Central memory CD4-positive, alpha-beta T cell (primary cell): ENCODE measurements around the gene SPOCK3.
"Not testable (repeated sequence)": the region's sequence is repeated elsewhere in the genome, so short reads cannot be mapped to it uniquely, and the experiment has no call there.

Source experiments
- DNase-seq: peaks from one replicate; pipeline ENCODE4 v3.0.0; 2022

SPOCK3 gene

GRCh38 chr4:167031534-167032156 is 202.6 kb downstream of the SPOCK3 start:
- no peak for DNase-seq

- no peak for DNase-seq
Measured at GRCh38 chr4:167028976-167029375, 205.3 kb downstream of the SPOCK3 start.

GRCh38 chr4:167025670-167026069 is 208.6 kb downstream of the SPOCK3 start:
- no peak for DNase-seq

- no peak for DNase-seq
Measured at GRCh38 chr4:167023364-167023925, 210.8 kb downstream of the SPOCK3 start.

GRCh38 chr4:167021545-167022155 is 212.6 kb downstream of the SPOCK3 start:
- DNase-seq: peak; percentile 7

- DNase-seq: no peak
Measured at GRCh38 chr4:167020410-167020809, 213.9 kb downstream of the SPOCK3 start.

- no peak for DNase-seq
Measured at GRCh38 chr4:167014944-167015343, 219.3 kb downstream of the SPOCK3 start.

GRCh38 chr4:167003326-167003725 is 231.0 kb downstream of the SPOCK3 start:
- DNase-seq: no peak

GRCh38 chr4:167000141-167000852 is 234.0 kb downstream of the SPOCK3 start:
- no peak for DNase-seq

GRCh38 chr4:166996216-166996615 is 238.1 kb downstream of the SPOCK3 start:
- no peak for DNase-seq

GRCh38 chr4:166994686-166995085 is 239.6 kb downstream of the SPOCK3 start:
- DNase-seq: no peak

- no peak for DNase-seq
Measured at GRCh38 chr4:166991006-166991561, 243.2 kb downstream of the SPOCK3 start.

- DNase-seq: no peak
Measured at GRCh38 chr4:166989886-166990285, 244.4 kb downstream of the SPOCK3 start.

- no peak for DNase-seq
Measured at GRCh38 chr4:166987026-166987425, 247.3 kb downstream of the SPOCK3 start.

- no peak for DNase-seq
Measured at GRCh38 chr4:166981847-166982246, 252.4 kb downstream of the SPOCK3 start.

GRCh38 chr4:166980419-166980818 is 253.9 kb downstream of the SPOCK3 start:
- DNase-seq: no peak

- DNase-seq: no peak
Measured at GRCh38 chr4:166977596-166977995, 256.7 kb downstream of the SPOCK3 start.

GRCh38 chr4:166972071-166972470 is 262.2 kb downstream of the SPOCK3 start:
- no peak for DNase-seq

- not testable (repeated sequence) for DNase-seq
Measured at GRCh38 chr4:166968219-166968618, 266.1 kb downstream of the SPOCK3 start.

GRCh38 chr4:166965562-166965961 is 268.7 kb downstream of the SPOCK3 start:
- DNase-seq: no peak

GRCh38 chr4:166957451-166957850 is 276.8 kb downstream of the SPOCK3 start:
- no peak for DNase-seq

- no peak for DNase-seq
Measured at GRCh38 chr4:166956484-166956883, 277.8 kb downstream of the SPOCK3 start.

GRCh38 chr4:166941629-166942028 is 292.7 kb downstream of the SPOCK3 start:
- DNase-seq: no peak

- DNase-seq: no peak
Measured at GRCh38 chr4:166930464-166930863, 303.8 kb downstream of the SPOCK3 start.
